IPS-18a (cell line): ENCODE data around the gene NRXN3.
"Not testable (repeated sequence)": the region's sequence is repeated elsewhere in the genome, so short reads cannot be mapped to it uniquely, and the experiment has no call there.

Experiments
- H3K27ac ChIP-seq: one replicate; pipeline ENCODE4 v1.5.1; 2013; ENCODE audit warnings: low read length
- H3K27me3 ChIP-seq: one replicate; pipeline ENCODE4 v1.6.1; 2013; ENCODE audit warnings: mild to moderate bottlenecking, low read length; ENCODE audit not compliant: control insufficient read depth, insufficient read depth
- H3K36me3 ChIP-seq: one replicate; pipeline ENCODE4 v1.6.1; 2013; ENCODE audit warnings: low read depth, low read length; ENCODE audit not compliant: control insufficient read depth
- H3K4me1 ChIP-seq: one replicate; pipeline ENCODE4 v1.6.1; 2013; ENCODE audit warnings: low read depth, low read length; ENCODE audit not compliant: control insufficient read depth
- H3K4me3 ChIP-seq: one replicate; pipeline ENCODE4 v1.5.1; 2013; ENCODE audit warnings: low read length
- H3K9ac ChIP-seq: one replicate; pipeline ENCODE4 v1.6.1; 2013; ENCODE audit warnings: mild to moderate bottlenecking, low read length, moderate library complexity
- H3K9me3 ChIP-seq: one replicate; pipeline ENCODE4 v1.6.1; 2013; ENCODE audit warnings: low read depth, low read length; ENCODE audit not compliant: control insufficient read depth

NRXN3 gene

GRCh38 chr14:79016828-79017505 lies 846.8 kb downstream of the NRXN3 start:
- H3K27ac ChIP-seq, result no peak overlapping the region
- no peak overlapping the region for H3K9ac ChIP-seq
- H3K9me3 ChIP-seq, result no peaks in the 10 kb centered on the region
- H3K4me3 ChIP-seq, result no peak overlapping the region
- no peaks in the 10 kb centered on the region for H3K4me1 ChIP-seq
- H3K27me3 ChIP-seq, result no peaks in the 10 kb centered on the region
- no peaks in the 10 kb centered on the region for H3K36me3 ChIP-seq

- Histone ChIP-seq H3K4me3 (no peak overlapping the region), H3K4me1 (no peaks in the 10 kb centered on the region), H3K9me3 (no peaks in the 10 kb centered on the region), H3K27ac (no peak overlapping the region), H3K9ac (no peak overlapping the region), H3K27me3 (no peaks in the 10 kb centered on the region), H3K36me3 (no peaks in the 10 kb centered on the region)
Observed at GRCh38 chr14:79017561-79017960, 847.4 kb downstream of the NRXN3 start.

GRCh38 chr14:79018836-79019235 lies 848.7 kb downstream of the NRXN3 start:
- H3K27me3 ChIP-seq, result no peaks in the 10 kb centered on the region
- no peaks in the 10 kb centered on the region for H3K36me3 ChIP-seq
- H3K4me3 ChIP-seq, result no peak overlapping the region
- no peaks in the 10 kb centered on the region for H3K4me1 ChIP-seq
- H3K27ac ChIP-seq, result no peak overlapping the region
- H3K9me3 ChIP-seq, result no peaks in the 10 kb centered on the region
- no peak overlapping the region for H3K9ac ChIP-seq

- not testable (repeated sequence) for H3K9me3 ChIP-seq, H3K27me3 ChIP-seq, H3K27ac ChIP-seq, H3K9ac ChIP-seq, H3K36me3 ChIP-seq, H3K4me3 ChIP-seq, H3K4me1 ChIP-seq
Observed at GRCh38 chr14:79019898-79020297, 849.7 kb downstream of the NRXN3 start.

- no peak overlapping the region for H3K4me3 ChIP-seq
- no peaks in the 10 kb centered on the region for H3K36me3 ChIP-seq
- H3K27me3 ChIP-seq, result no peaks in the 10 kb centered on the region
- H3K9ac ChIP-seq, result no peak overlapping the region
- no peaks in the 10 kb centered on the region for H3K9me3 ChIP-seq
- no peaks in the 10 kb centered on the region for H3K4me1 ChIP-seq
- no peak overlapping the region for H3K27ac ChIP-seq
Observed at GRCh38 chr14:79021766-79022165, 851.6 kb downstream of the NRXN3 start.

GRCh38 chr14:79027138-79027537 lies 857.0 kb downstream of the NRXN3 start:
- Histone ChIP-seq H3K4me3 (no peak overlapping the region), H3K36me3 (no peaks in the 10 kb centered on the region), H3K27ac (no peak overlapping the region), H3K27me3 (no peaks in the 10 kb centered on the region), H3K9ac (no peak overlapping the region), H3K9me3 (no peaks in the 10 kb centered on the region), H3K4me1 (no peaks in the 10 kb centered on the region)

- no peaks in the 10 kb centered on the region for H3K36me3 ChIP-seq
Observed at GRCh38 chr14:79028281-79028680, 858.1 kb downstream of the NRXN3 start.

GRCh38 chr14:79036441-79036840 lies 866.3 kb downstream of the NRXN3 start:
- Histone ChIP-seq H3K4me1 (peaks cover 9% of the 10 kb centered on the region), H3K27me3 (no peaks in the 10 kb centered on the region), H3K36me3 (no peaks in the 10 kb centered on the region), H3K9me3 (no peaks in the 10 kb centered on the region), H3K4me3 (no peak overlapping the region), H3K27ac (no peak overlapping the region), H3K9ac (no peak overlapping the region)

More at GRCh38 chr14:79028281-79028680, 858.1 kb downstream of the NRXN3 start:
- no peak overlapping the region for H3K9ac ChIP-seq
- no peaks in the 10 kb centered on the region for H3K9me3 ChIP-seq
- no peaks in the 10 kb centered on the region for H3K27me3 ChIP-seq
- H3K27ac ChIP-seq, result no peak overlapping the region
- no peak overlapping the region for H3K4me3 ChIP-seq
- no peaks in the 10 kb centered on the region for H3K4me1 ChIP-seq

GRCh38 chr14:79037106-79037505 lies 866.9 kb downstream of the NRXN3 start:
- no peak overlapping the region for H3K4me3 ChIP-seq
- no peak overlapping the region for H3K9ac ChIP-seq
- no peak overlapping the region for H3K27ac ChIP-seq
- H3K27me3 ChIP-seq, result no peaks in the 10 kb centered on the region
- no peaks in the 10 kb centered on the region for H3K36me3 ChIP-seq
- H3K9me3 ChIP-seq, result no peaks in the 10 kb centered on the region
- peaks cover 9% of the 10 kb centered on the region for H3K4me1 ChIP-seq

GRCh38 chr14:79037593-79037992 lies 867.4 kb downstream of the NRXN3 start:
- Histone ChIP-seq H3K4me1 (peaks cover 9% of the 10 kb centered on the region), H3K27me3 (no peaks in the 10 kb centered on the region), H3K36me3 (no peaks in the 10 kb centered on the region), H3K9ac (no peak overlapping the region), H3K27ac (no peak overlapping the region), H3K4me3 (no peak overlapping the region), H3K9me3 (no peaks in the 10 kb centered on the region)

GRCh38 chr14:79040790-79041189 lies 870.6 kb downstream of the NRXN3 start:
- H3K9ac ChIP-seq, result no peak overlapping the region
- no peaks in the 10 kb centered on the region for H3K9me3 ChIP-seq
- no peaks in the 10 kb centered on the region for H3K36me3 ChIP-seq
- peaks cover 17% of the 10 kb centered on the region for H3K4me1 ChIP-seq
- no peak overlapping the region for H3K27ac ChIP-seq
- H3K27me3 ChIP-seq, result no peaks in the 10 kb centered on the region
- no peak overlapping the region for H3K4me3 ChIP-seq

GRCh38 chr14:79043194-79043889 lies 873.2 kb downstream of the NRXN3 start:
- no peaks in the 10 kb centered on the region for H3K27me3 ChIP-seq

More at GRCh38 chr14:79043194-79043889, 873.2 kb downstream of the NRXN3 start:
- Histone ChIP-seq H3K4me1 (peaks cover 21% of the 10 kb centered on the region), H3K9me3 (no peaks in the 10 kb centered on the region), H3K9ac (no peak overlapping the region), H3K36me3 (no peaks in the 10 kb centered on the region), H3K27ac (no peak overlapping the region), H3K4me3 (no peak overlapping the region)
